Spleen (tissue), 11 donors: ENCODE data around the gene B3GALNT2. TPM values are rescaled to one million over a fixed set of nuclear protein-coding genes. Genes with fewer than 3 reads are reported as not detected.

ENCODE experiments used
- DNase-seq: peaks from one replicate; pipeline ENCODE4 v3.0.0-alpha.2; 2020
- H3K27ac ChIP-seq, 8 donors: fragments of 200-600 bp; sonication (generic) in 7 of 8; 1 replicate in 4 of 8; 2 replicates in 4 of 8; pipeline versions ENCODE4 v1.5.0 to v1.8.0; 2016 to 2021; ENCODE audit warnings: inconsistent platforms in 4 of 8, mild to moderate bottlenecking in 4 of 8, moderate library complexity in 1 of 8
- H3K27me3 ChIP-seq, 7 donors: fragments of 200-600 bp; sonication (generic) in 6 of 7; replicated peaks in 1 of 7; 1 replicate in 4 of 7; 2 replicates in 3 of 7; pipeline versions ENCODE4 v1.5.0 to v1.8.0; 2016 to 2021; ENCODE audit warnings: inconsistent platforms in 3 of 7, mild to moderate bottlenecking in 1 of 7
- H3K36me3 ChIP-seq, 6 donors: fragments of 200-600 bp; sonication (generic) in 5 of 6; 1 replicate in 4 of 6; 2 replicates in 2 of 6; pipeline versions ENCODE4 v1.5.0 to v1.8.0; 2016 to 2021; ENCODE audit warnings: inconsistent platforms in 2 of 6
- H3K4me1 ChIP-seq, 6 donors: fragments of 200-600 bp; sonication (generic) in 5 of 6; 1 replicate in 3 of 6; 2 replicates in 3 of 6; pipeline versions ENCODE4 v1.5.0 to v1.8.0; 2016 to 2021; ENCODE audit warnings: inconsistent platforms in 3 of 6
- H3K4me3 ChIP-seq, 8 donors: fragments of 200-600 bp; sonication (generic) in 7 of 8; 1 replicate in 4 of 8; 2 replicates in 4 of 8; pipeline versions ENCODE4 v1.5.0 to v1.8.0; 2016 to 2021; ENCODE audit warnings: inconsistent platforms in 4 of 8, mild to moderate bottlenecking in 4 of 8, moderate library complexity in 2 of 8
- H3K9me3 ChIP-seq, 8 donors: fragments of 200-600 bp; sonication (generic) in 7 of 8; 1 replicate in 4 of 8; 2 replicates in 4 of 8; pipeline versions ENCODE4 v1.5.0 to v1.8.0; 2016 to 2021; ENCODE audit warnings: inconsistent platforms in 4 of 8
- POLR2A ChIP-seq, 3 donors: fragments of 450-650 bp; IDR thresholded peaks; one replicate each; pipeline ENCODE4 v1.5.1; 2017; ENCODE audit warnings: antibody characterized with exemption in 3 of 3, mild to moderate bottlenecking in 1 of 3
- POLR2AphosphoS5 ChIP-seq, 3 donors: sonication (generic); formaldehyde crosslinking; IDR thresholded peaks; one replicate each; pipeline ENCODE4 v1.5.1; 2017; ENCODE audit warnings: antibody characterized with exemption in 3 of 3
- WGBS, 5 donors: extraction: QIAGEN DNeasy Blood & Tissue Kit in 3 of 5; methylation state at CpG; one replicate each; pipeline versions ENCODE4 v1.1.5 to v1.1.7; 2013 to 2018; 5-methylcytosine and 5-hydroxymethylcytosine counted together
- intact Hi-C: fragments of 100-400 bp; cut with DNase I; formaldehyde crosslinking; loops from one replicate; pipeline ENCODE4 v1.15.0; 2023; ENCODE audit warnings: low total_unique reads
- polyA plus RNA-seq, 3 donors: library from polyadenylated mRNA; stranded (reverse); fragments of 200-250 nt; gene quantifications; one replicate each; pipeline ENCODE4 v1.2.1, GENCODE V29; 2013
- total RNA-seq, 7 donors: library from RNA; depleted of rRNA in 3 of 7; stranded (reverse); fragments of >200 nt in 3 of 7; fragmentation: NEBNext Ultra II Directional in 4 of 7; extraction: Animal tissue kit (Norgen Biotek cat#: 25700) in 4 of 7; gene quantifications; one replicate each; pipeline versions ENCODE4 v1.1.0 to v1.2.1, GENCODE V29; 2016 to 2021
- TF ChIP-seq, protein P1 (sequence below), 11 experiments: fragments of 200-600 bp in 7 of 11; fragments of 450-650 bp in 4 of 11; sonication (generic) in 4 of 11; IDR thresholded peaks in 8 of 11; conservative IDR thresholded peaks in 3 of 11; 1 replicate in 7 of 11; 2 replicates in 4 of 11; pipeline versions ENCODE4 v1.4.0 to v1.8.0; 2016 to 2021; ENCODE audit warnings: antibody characterized with exemption in 11 of 11, inconsistent platforms in 4 of 11, mild to moderate bottlenecking in 1 of 11
- donor health status: healthy with polysubstance abuse.
- donor health status: DM: no; HTN: no; CAD: no; lungs with moderate emphysema.
- donor health status: DM: no; HTN: no; CAD: no.
- donor health status: Bipolar disorder and iron deficiency.
- donor health status: healthy.
- donor health status: DM: no; HTN: no; CAD: no.
- donor health status: DM: yes; HTN: yes; CAD: no.

B3GALNT2 gene
- total and polyA plus RNA-seq, 10 donors: 1.1 to 35.1 (median 11.7) TPM

DNA sequence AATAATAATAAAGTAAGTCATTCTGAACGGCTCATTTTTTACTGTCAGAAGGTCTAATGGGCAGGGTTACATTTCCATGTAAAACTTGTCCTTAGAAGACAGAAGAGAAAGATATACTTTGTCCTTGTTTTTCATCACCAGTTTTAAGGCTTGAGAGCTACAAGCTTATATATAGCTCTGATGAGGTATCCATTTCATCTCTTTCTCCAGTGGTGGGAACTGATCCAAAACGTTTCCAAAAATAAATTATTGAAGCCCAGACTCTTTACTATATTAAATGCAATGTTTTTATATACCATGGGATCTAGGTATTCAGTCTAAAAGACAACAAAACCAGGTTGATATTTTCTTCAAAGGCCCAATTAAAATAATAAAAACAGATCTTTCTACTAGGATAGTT lies 8.7 kb downstream of the B3GALNT2 start:
- no peaks in the 10 kb centered on the region for H3K9me3 ChIP-seq
- H3K4me1 ChIP-seq: no peaks in the 10 kb centered on the region
- no peak for TF ChIP-seq POLR2A (IDR thresholded peaks at IDR 0.05)
- TF ChIP-seq, protein P1, sequence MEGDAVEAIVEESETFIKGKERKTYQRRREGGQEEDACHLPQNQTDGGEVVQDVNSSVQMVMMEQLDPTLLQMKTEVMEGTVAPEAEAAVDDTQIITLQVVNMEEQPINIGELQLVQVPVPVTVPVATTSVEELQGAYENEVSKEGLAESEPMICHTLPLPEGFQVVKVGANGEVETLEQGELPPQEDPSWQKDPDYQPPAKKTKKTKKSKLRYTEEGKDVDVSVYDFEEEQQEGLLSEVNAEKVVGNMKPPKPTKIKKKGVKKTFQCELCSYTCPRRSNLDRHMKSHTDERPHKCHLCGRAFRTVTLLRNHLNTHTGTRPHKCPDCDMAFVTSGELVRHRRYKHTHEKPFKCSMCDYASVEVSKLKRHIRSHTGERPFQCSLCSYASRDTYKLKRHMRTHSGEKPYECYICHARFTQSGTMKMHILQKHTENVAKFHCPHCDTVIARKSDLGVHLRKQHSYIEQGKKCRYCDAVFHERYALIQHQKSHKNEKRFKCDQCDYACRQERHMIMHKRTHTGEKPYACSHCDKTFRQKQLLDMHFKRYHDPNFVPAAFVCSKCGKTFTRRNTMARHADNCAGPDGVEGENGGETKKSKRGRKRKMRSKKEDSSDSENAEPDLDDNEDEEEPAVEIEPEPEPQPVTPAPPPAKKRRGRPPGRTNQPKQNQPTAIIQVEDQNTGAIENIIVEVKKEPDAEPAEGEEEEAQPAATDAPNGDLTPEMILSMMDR (IDR thresholded peaks at IDR 0.05 in 8 of 11, conservative IDR thresholded peaks at IDR 0.05 in 3 of 11): no peak
- TF ChIP-seq POLR2AphosphoS5 (IDR thresholded peaks at IDR 0.05): no peak
- peaks cover 0 to 42% (median 13%) of the 10 kb centered on the region in 6 donors for H3K36me3 ChIP-seq
- intact Hi-C loops: no loop called here
- no peaks in the 10 kb centered on the region for H3K27me3 ChIP-seq
- 70 to 92% (median 90%) methylated on average over 2 of the region's 2 CpGs for WGBS, 5 donors
- no peak overlapping the region for H3K4me3 ChIP-seq
- DNase-seq: no peak
- H3K27ac ChIP-seq: no peak overlapping the region

DNA sequence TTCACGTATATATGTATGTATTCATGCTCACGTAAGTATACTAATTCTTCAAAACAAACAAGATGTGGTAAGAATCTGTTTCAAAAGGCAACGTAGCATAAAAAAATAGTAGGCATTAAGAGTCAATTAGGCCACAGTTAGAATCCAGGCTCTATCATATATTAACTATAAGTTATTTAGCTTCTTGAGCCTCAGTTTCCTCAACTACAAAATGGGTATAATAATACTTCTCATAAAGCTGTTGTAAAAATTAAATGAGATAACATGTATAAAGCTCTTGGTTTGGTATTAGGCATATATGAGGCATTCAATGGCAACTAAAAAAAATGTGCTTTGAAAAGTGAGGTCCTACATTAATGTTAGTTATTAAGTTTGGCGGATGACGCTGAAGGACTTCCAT lies 9.2 kb downstream of the B3GALNT2 start:
- TF ChIP-seq POLR2AphosphoS5 (IDR thresholded peaks at IDR 0.05) (no peak), POLR2A (IDR thresholded peaks at IDR 0.05) (no peak)
- TF ChIP-seq, protein P1 (IDR thresholded peaks at IDR 0.05 in 8 of 11, conservative IDR thresholded peaks at IDR 0.05 in 3 of 11): no peak
- no peak for DNase-seq
- H3K36me3 ChIP-seq: peaks cover 0 to 42% (median 13%) of the 10 kb centered on the region in 6 donors
- no peaks in the 10 kb centered on the region for H3K4me1 ChIP-seq
- no peak overlapping the region for H3K27ac ChIP-seq
- H3K4me3 ChIP-seq: no peak overlapping the region
- WGBS, 5 donors: 94 to 97% (median 97%) methylated on average over 5 of the region's 5 CpGs
- intact Hi-C loops: no loop called here
- H3K27me3 ChIP-seq: no peaks in the 10 kb centered on the region
- no peaks in the 10 kb centered on the region for H3K9me3 ChIP-seq

DNA sequence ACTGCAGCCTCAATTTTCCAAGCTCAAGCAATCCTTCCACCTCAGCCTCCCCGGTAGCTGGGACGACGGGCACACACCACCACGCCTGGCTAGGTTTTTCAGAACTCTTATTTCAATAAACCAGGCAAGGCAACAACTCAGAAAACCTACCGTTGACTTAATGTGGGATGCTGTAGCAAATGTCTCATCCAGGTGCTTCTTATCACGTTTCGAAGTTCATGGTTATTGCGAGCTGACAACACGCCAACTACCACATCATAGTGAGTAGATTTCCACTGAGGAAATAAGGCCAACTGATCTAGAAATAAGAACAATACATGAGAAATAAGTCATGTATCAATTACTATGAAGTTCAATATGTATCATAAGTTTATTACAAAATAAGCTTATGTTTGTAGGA lies 9.7 kb downstream of the B3GALNT2 start:
- H3K4me3 ChIP-seq: no peak overlapping the region
- intact Hi-C loops: no loop called here

DNA sequence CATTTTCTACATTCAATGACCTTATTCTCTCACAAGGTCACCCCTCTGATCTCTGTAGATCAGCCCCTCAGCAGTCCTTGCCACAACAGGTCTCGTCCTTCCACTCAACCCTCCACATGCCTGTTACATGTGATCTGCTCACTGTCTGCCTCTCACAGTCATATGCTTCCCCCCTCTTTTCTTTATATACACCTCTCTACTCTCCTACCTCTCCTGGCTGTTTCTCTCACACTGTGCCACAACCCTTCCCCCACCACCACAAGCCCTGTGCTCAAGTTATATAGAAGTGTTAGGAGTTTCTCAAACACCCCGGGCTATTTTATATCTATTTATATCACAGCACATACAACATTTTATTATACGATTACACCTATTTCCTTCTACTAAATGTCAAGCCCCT lies 12.6 kb downstream of the B3GALNT2 start:
- intact Hi-C loops: no loop called here
- no peak for DNase-seq
- peaks cover 0 to 57% (median 13%) of the 10 kb centered on the region in 6 donors for H3K36me3 ChIP-seq
- no peaks in the 10 kb centered on the region for H3K27me3 ChIP-seq
- no peak for TF ChIP-seq POLR2AphosphoS5 (IDR thresholded peaks at IDR 0.05)
- TF ChIP-seq POLR2A (IDR thresholded peaks at IDR 0.05): no peak
- TF ChIP-seq, protein P1 (IDR thresholded peaks at IDR 0.05 in 8 of 11, conservative IDR thresholded peaks at IDR 0.05 in 3 of 11): no peak
- no peaks in the 10 kb centered on the region for H3K4me1 ChIP-seq
- H3K4me3 ChIP-seq: no peak overlapping the region
- no peak overlapping the region for H3K27ac ChIP-seq
- 87 to 90% (median 89%) methylated on average over 3 of the region's 3 CpGs for WGBS, 5 donors
- no peaks in the 10 kb centered on the region for H3K9me3 ChIP-seq

More for the DNA sequence above, 9.7 kb downstream of the B3GALNT2 start:
- no peak overlapping the region for H3K27ac ChIP-seq
- no peaks in the 10 kb centered on the region for H3K27me3 ChIP-seq
- no peaks in the 10 kb centered on the region for H3K4me1 ChIP-seq
- H3K9me3 ChIP-seq: no peaks in the 10 kb centered on the region
- peaks cover 0 to 45% (median 13%) of the 10 kb centered on the region in 6 donors for H3K36me3 ChIP-seq
- 94 to 96% (median 95%) methylated on average over 9 of the region's 9 CpGs for WGBS, 5 donors
- no peak for DNase-seq
- TF ChIP-seq, protein P1 (IDR thresholded peaks at IDR 0.05 in 8 of 11, conservative IDR thresholded peaks at IDR 0.05 in 3 of 11): no peak
- TF ChIP-seq POLR2AphosphoS5 (IDR thresholded peaks at IDR 0.05): no peak
- no peak for TF ChIP-seq POLR2A (IDR thresholded peaks at IDR 0.05)
